ENCODE data around the gene PIGB. TPM values are rescaled to one million over a fixed set of nuclear protein-coding genes. Genes with fewer than 3 reads are reported as not detected.
A peak's percentile ranks its signal among the peaks of the same experiment; 100 is the strongest.
"Not testable (repeated sequence)": the region's sequence is repeated elsewhere in the genome, so short reads cannot be mapped to it uniquely, and the experiment has no call there.

The PIGB gene
- total RNA-seq, 2 experiments from 2014 or later, result 10.3 to 27.6 TPM

- no peak for DNase-seq (ENCODE audit: low spot score)
- POLR2A ChIA-PET, result interaction anchor here (0.7 to 1.6 kb wide), 2 partner anchors 49 to 137 kb away, joined by 3 to 10 read pairs; no protein-coding TSS in a partner anchor
- Histone ChIP-seq H3K9me2 (ENCODE audit: insufficient read depth, low read length) (no peaks in the 10 kb centered on the region), H3K4me2 (ENCODE audit: low read length) (no peak overlapping the region), H3K4me3 (ENCODE audit: low read depth, low read length, poor library complexity, severe bottlenecking) (no peak overlapping the region), H3K27ac (ENCODE audit: low read depth, low read length, poor library complexity, severe bottlenecking) (no peak overlapping the region), H3K9me3 (ENCODE audit: low read length) (no peaks in the 10 kb centered on the region), H3K79me2 (ENCODE audit: insufficient read depth, low read depth, low read length) (no peaks in the 10 kb centered on the region), H2AFZ (ENCODE audit: low read length) (no peak overlapping the region), H3K4me1 (ENCODE audit: insufficient read depth, low read length, poor library complexity, severe bottlenecking) (no peaks in the 10 kb centered on the region), H4K20me1 (ENCODE audit: insufficient read depth, low read length) (no peaks in the 10 kb centered on the region), H3K36me3 (ENCODE audit: insufficient read depth, low read length) (no peaks in the 10 kb centered on the region)
- TF ChIP-seq EZH2phosphoT487 (IDR thresholded peaks at IDR 0.05; ENCODE audit: borderline replicate concordance, low read depth, low read length), result no peak
- intact Hi-C loops (cut with micrococcal nuclease; ENCODE audit: unreplicated experiment), result no loop called here
- CTCF ChIA-PET (ENCODE audit: unreplicated experiment), result no interaction called here
- no TSS peak for BruUV-seq (replicated peaks)
Measured at GRCh38 chr15:55297315-55297714, 21.7 kb upstream of the PIGB start.

- H3K9me3 ChIP-seq (ENCODE audit: low read length); DNase-seq (ENCODE audit: low spot score); CTCF ChIA-PET (ENCODE audit: unreplicated experiment); H4K20me1 ChIP-seq (ENCODE audit: insufficient read depth, low read length); H2AFZ ChIP-seq (ENCODE audit: low read length); H3K4me2 ChIP-seq (ENCODE audit: low read length); H3K36me3 ChIP-seq (ENCODE audit: insufficient read depth, low read length); intact Hi-C loops (cut with micrococcal nuclease; ENCODE audit: unreplicated experiment); H3K27ac ChIP-seq (ENCODE audit: low read depth, low read length, poor library complexity, severe bottlenecking); H3K9me2 ChIP-seq (ENCODE audit: insufficient read depth, low read length); H3K4me1 ChIP-seq (ENCODE audit: insufficient read depth, low read length, poor library complexity, severe bottlenecking); BruUV-seq (replicated peaks); H3K79me2 ChIP-seq (ENCODE audit: insufficient read depth, low read depth, low read length); POLR2A ChIA-PET; H3K4me3 ChIP-seq (ENCODE audit: low read depth, low read length, poor library complexity, severe bottlenecking): not testable (repeated sequence)
Measured at GRCh38 chr15:55302801-55303200, 16.2 kb upstream of the PIGB start.

- ChIA-PET POLR2A (interaction anchor here (0.8 to 1.9 kb wide), 8 partner anchors 20 to 211 kb away, joined by 3 to 14 read pairs (median 4); partner anchors contain the start of genes CCPG1, PIERCE2 and RSL24D1), CTCF (ENCODE audit: unreplicated experiment) (no interaction called here)
- DNase-seq (ENCODE audit: low spot score), result peak; percentile 71
Measured at GRCh38 chr15:55319537-55320237, 665 bp downstream of the PIGB start.

More at GRCh38 chr15:55319537-55320237, 665 bp downstream of the PIGB start:
- TSS peak; percentile 85 for BruUV-seq (replicated peaks)
- TF ChIP-seq CTCF (conservative IDR thresholded peaks at IDR 0.05; ENCODE audit: low read length) (no peak), EZH2phosphoT487 (IDR thresholded peaks at IDR 0.05; ENCODE audit: borderline replicate concordance, low read depth, low read length) (no peak)
- peaks cover 55% of the 10 kb centered on the region for H3K79me2 ChIP-seq (ENCODE audit: insufficient read depth, low read depth, low read length)
- H3K4me3 ChIP-seq (ENCODE audit: low read depth, low read length, poor library complexity, severe bottlenecking), result peak overlapping the region; percentile 82
- intact Hi-C loops (cut with micrococcal nuclease; ENCODE audit: unreplicated experiment), result loop anchor here (1.0 to 2.0 kb wide), 2 partner anchors 83 to 89 kb away; partner anchors contain the start of genes CCPG1 and PIERCE2
- H4K20me1 ChIP-seq (ENCODE audit: insufficient read depth, low read length), result no peaks in the 10 kb centered on the region
- H3K4me2 ChIP-seq (ENCODE audit: low read length), result peak overlapping the region; percentile 100
- H2AFZ ChIP-seq (ENCODE audit: low read length), result peak overlapping the region; percentile 69
- H3K36me3 ChIP-seq (ENCODE audit: insufficient read depth, low read length), result peaks cover 21% of the 10 kb centered on the region
- no peaks in the 10 kb centered on the region for H3K9me2 ChIP-seq (ENCODE audit: insufficient read depth, low read length)
- peaks cover 22% of the 10 kb centered on the region for H3K4me1 ChIP-seq (ENCODE audit: insufficient read depth, low read length, poor library complexity, severe bottlenecking)
- 0 out of 2 replicates have a peak, but pooled peaks cover 3% of the 10 kb centered on the region for H3K9me3 ChIP-seq (ENCODE audit: low read length)
- H3K27ac ChIP-seq (ENCODE audit: low read depth, low read length, poor library complexity, severe bottlenecking), result peak overlapping the region; percentile 67
